Skin epidermis (tissue), 12 donors: ENCODE measurements around the gene GLS.
"Not testable (repeated sequence)": the region's sequence is repeated elsewhere in the genome, so short reads cannot be mapped to it uniquely, and the experiment has no call there.

Experiments
- H3K27ac ChIP-seq, 21 experiments: fragments of 200-600 bp; sonication (generic) in 11 of 21; one replicate each; pipeline ENCODE4 v1.5.0; 2020; ENCODE audit warnings: mild to moderate bottlenecking in 3 of 21, inconsistent platforms in 2 of 21, moderate library complexity in 2 of 21
- H3K4me3 ChIP-seq, 7 experiments: fragments of 200-600 bp; sonication (generic) in 2 of 7; one replicate each; pipeline ENCODE4 v1.5.0; 2020; ENCODE audit warnings: inconsistent platforms in 2 of 7, mild to moderate bottlenecking in 2 of 7, moderate library complexity in 1 of 7

GLS gene

GRCh38 chr2:190959911-190960788 lies 79.5 kb downstream of the GLS start:
- H3K27ac ChIP-seq: no peak overlapping the region
- H3K4me3 ChIP-seq: no peak overlapping the region

- H3K4me3 ChIP-seq, H3K27ac ChIP-seq: not testable (repeated sequence)
Measured at GRCh38 chr2:190961117-190961516, 80.5 kb downstream of the GLS start.

GRCh38 chr2:190961918-190962487 lies 81.4 kb downstream of the GLS start:
- Histone ChIP-seq H3K27ac (no peak overlapping the region), H3K4me3 (no peak overlapping the region)

GRCh38 chr2:190963088-190963487 lies 82.5 kb downstream of the GLS start:
- Histone ChIP-seq H3K27ac (no peak overlapping the region), H3K4me3 (no peak overlapping the region)

GRCh38 chr2:190964170-190964795 lies 83.7 kb downstream of the GLS start:
- Histone ChIP-seq H3K27ac (no peak overlapping the region), H3K4me3 (no peak overlapping the region)

- no peak overlapping the region for H3K4me3 ChIP-seq
- H3K27ac ChIP-seq: no peak overlapping the region
Measured at GRCh38 chr2:190965580-190966222, 85.1 kb downstream of the GLS start.

GRCh38 chr2:190968522-190968921 lies 87.9 kb downstream of the GLS start:
- no peak overlapping the region for H3K27ac ChIP-seq
- no peak overlapping the region for H3K4me3 ChIP-seq

GRCh38 chr2:190970160-190970559 lies 89.5 kb downstream of the GLS start:
- H3K4me3 ChIP-seq: no peak overlapping the region
- no peak overlapping the region for H3K27ac ChIP-seq

GRCh38 chr2:190970873-190971506 lies 90.4 kb downstream of the GLS start:
- peak overlapping the region in 2 of 21 experiments; percentile 6 to 8 for H3K27ac ChIP-seq

GRCh38 chr2:190972213-190972612 lies 91.6 kb downstream of the GLS start:
- no peak overlapping the region for H3K27ac ChIP-seq

More at GRCh38 chr2:190970873-190971506, 90.4 kb downstream of the GLS start:
- H3K4me3 ChIP-seq: no peak overlapping the region

GRCh38 chr2:190972846-190973245 lies 92.2 kb downstream of the GLS start:
- Histone ChIP-seq H3K27ac (no peak overlapping the region), H3K4me3 (no peak overlapping the region)

More at GRCh38 chr2:190972213-190972612, 91.6 kb downstream of the GLS start:
- H3K4me3 ChIP-seq: no peak overlapping the region

GRCh38 chr2:190973262-190973661 lies 92.6 kb downstream of the GLS start:
- H3K4me3 ChIP-seq: no peak overlapping the region
- H3K27ac ChIP-seq: no peak overlapping the region

GRCh38 chr2:190973726-190974628 lies 93.4 kb downstream of the GLS start:
- peak overlapping the region in 2 of 21 experiments; percentile 8 to 36 for H3K27ac ChIP-seq
- no peak overlapping the region for H3K4me3 ChIP-seq

GRCh38 chr2:190974629-190975361 lies 94.2 kb downstream of the GLS start:
- H3K4me3 ChIP-seq: no peak overlapping the region
- H3K27ac ChIP-seq: peak overlapping the region in 3 of 21 experiments; percentile 8 to 53 (median 36)

- Histone ChIP-seq H3K27ac (no peak overlapping the region), H3K4me3 (no peak overlapping the region)
Measured at GRCh38 chr2:190976521-190976920, 95.9 kb downstream of the GLS start.

- H3K27ac ChIP-seq: no peak overlapping the region
- no peak overlapping the region for H3K4me3 ChIP-seq
Measured at GRCh38 chr2:190977505-190977904, 96.9 kb downstream of the GLS start.

- Histone ChIP-seq H3K4me3 (no peak overlapping the region), H3K27ac (no peak overlapping the region)
Measured at GRCh38 chr2:190978389-190979053, 97.9 kb downstream of the GLS start.
